A673 (cell line): ENCODE data around the gene ADAMTS15.

Source experiments
- EZH2 ChIP-seq: fragments of 200-600 bp; sonication (generic); IDR thresholded peaks from 2 replicates; pipeline ENCODE4 v1.6.1; 2017; ENCODE audit warnings: borderline replicate concordance, low read depth, mild to moderate bottlenecking, mixed read lengths, antibody characterized with exemption, low read length; ENCODE audit not compliant: poor library complexity, severe bottlenecking
- TF ChIP-seq, protein P1 (sequence below): fragments of 300-800, 200-600 bp; sonication (generic); conservative IDR thresholded peaks from 2 replicates; pipeline ENCODE4 v1.5.1; 2017; ENCODE audit warnings: low read depth, mild to moderate bottlenecking, antibody characterized with exemption, low read length, moderate library complexity, mixed read lengths

DNA sequence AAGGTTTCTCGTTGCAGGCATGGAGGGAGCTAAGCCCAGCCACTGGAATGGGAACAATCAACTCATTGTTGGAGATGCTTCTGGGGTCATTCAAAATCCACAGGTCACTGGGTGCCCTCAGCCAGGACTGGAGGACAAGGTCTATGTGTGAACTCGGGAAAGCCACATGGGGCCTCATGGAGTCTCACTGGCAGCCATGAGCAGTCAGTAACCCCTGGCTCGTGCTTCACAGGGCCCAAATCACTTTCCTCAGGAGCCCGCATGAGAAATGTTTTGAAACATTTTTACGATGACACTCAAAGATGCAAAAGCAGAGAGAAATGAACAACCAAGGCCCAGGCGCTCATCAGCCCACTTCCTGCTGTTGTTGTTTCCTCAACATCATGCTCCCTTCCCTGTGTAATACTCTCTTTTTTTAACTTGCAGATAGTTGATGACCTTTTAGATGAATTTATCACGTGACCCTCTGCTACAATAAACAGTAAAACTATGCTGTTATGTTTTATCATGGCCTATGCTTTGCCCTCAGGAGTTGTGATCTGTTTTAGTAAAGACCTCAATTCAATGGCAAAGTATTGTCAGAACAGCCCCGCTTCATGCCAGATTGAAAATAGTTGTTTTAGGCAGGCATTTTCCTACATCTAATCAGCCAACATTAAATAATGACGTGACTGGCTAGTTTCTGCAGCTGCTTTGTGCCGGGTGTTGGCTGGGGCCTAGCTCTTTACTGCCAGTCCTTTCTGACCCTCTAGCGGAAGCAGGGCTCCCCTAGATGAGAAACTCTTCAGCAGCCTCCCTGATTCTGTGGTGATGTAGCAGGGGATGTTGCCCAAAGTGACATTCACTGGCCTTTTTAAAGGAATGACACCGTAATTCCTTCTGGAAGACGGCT is 39.7 kb downstream of the ADAMTS15 start:
- TF ChIP-seq, protein P1, sequence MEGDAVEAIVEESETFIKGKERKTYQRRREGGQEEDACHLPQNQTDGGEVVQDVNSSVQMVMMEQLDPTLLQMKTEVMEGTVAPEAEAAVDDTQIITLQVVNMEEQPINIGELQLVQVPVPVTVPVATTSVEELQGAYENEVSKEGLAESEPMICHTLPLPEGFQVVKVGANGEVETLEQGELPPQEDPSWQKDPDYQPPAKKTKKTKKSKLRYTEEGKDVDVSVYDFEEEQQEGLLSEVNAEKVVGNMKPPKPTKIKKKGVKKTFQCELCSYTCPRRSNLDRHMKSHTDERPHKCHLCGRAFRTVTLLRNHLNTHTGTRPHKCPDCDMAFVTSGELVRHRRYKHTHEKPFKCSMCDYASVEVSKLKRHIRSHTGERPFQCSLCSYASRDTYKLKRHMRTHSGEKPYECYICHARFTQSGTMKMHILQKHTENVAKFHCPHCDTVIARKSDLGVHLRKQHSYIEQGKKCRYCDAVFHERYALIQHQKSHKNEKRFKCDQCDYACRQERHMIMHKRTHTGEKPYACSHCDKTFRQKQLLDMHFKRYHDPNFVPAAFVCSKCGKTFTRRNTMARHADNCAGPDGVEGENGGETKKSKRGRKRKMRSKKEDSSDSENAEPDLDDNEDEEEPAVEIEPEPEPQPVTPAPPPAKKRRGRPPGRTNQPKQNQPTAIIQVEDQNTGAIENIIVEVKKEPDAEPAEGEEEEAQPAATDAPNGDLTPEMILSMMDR: no peak
- TF ChIP-seq EZH2: no peak
